PFSK-1 (cell line): ENCODE results near the gene AXDND1.

Source experiments
- FOXP2 ChIP-seq: optimal IDR thresholded peaks from 2 replicates; pipeline ENCODE3; 2011; ENCODE audit warnings: borderline replicate concordance, control low read depth, inconsistent platforms; ENCODE audit not compliant: insufficient read depth; ENCODE audit errors: extremely low read length, extremely low read depth
- POLR2AphosphoS5 ChIP-seq: IDR thresholded peaks from 2 replicates; pipeline ENCODE4 v1.6.1; 2012; ENCODE audit warnings: low read depth, mild to moderate bottlenecking, control low read depth, low read length, moderate library complexity
- SIN3A ChIP-seq: IDR thresholded peaks from 2 replicates; pipeline ENCODE4 v1.6.1; 2012; ENCODE audit warnings: mild to moderate bottlenecking, low read length, moderate library complexity, borderline replicate concordance; ENCODE audit not compliant: insufficient read depth
- TAF1 ChIP-seq: IDR thresholded peaks from 2 replicates; pipeline ENCODE4 v1.6.1; 2012; ENCODE audit warnings: low read length, control low read depth, borderline replicate concordance; ENCODE audit not compliant: insufficient read depth
- TF ChIP-seq, protein P1 (sequence below), 2 experiments: IDR thresholded peaks; 2 replicates each; pipeline versions ENCODE4 v1.6.1 to v1.8.0; 2011 to 2012; ENCODE audit warnings: low read depth in 2 of 2, low read length in 2 of 2, control low read depth in 1 of 2, inconsistent platforms in 1 of 2, mild to moderate bottlenecking in 1 of 2, moderate library complexity in 1 of 2; ENCODE audit not compliant: insufficient read depth in 1 of 2

Gene AXDND1

DNA sequence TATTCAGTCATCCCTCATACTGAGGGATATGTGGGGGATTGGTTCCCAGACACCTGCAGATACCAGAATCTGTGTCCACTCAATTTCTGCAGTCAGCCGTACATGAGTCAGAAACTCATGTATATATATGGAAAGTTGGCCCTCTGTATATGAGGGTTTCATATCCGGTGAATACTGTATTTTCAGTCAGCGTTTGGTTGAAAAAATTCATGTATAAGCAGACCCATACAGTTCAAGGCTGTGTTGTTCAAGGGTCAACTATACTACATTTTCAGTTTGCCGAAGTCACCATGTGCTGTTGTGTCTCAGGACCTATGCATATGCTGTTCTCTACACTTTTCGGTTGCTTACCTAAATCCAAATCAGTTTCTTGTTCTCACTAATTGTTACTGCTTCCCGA is 10.5 kb downstream of the AXDND1 start:
- TF ChIP-seq FOXP2 (no peak), SIN3A (no peak), POLR2AphosphoS5 (no peak)

DNA sequence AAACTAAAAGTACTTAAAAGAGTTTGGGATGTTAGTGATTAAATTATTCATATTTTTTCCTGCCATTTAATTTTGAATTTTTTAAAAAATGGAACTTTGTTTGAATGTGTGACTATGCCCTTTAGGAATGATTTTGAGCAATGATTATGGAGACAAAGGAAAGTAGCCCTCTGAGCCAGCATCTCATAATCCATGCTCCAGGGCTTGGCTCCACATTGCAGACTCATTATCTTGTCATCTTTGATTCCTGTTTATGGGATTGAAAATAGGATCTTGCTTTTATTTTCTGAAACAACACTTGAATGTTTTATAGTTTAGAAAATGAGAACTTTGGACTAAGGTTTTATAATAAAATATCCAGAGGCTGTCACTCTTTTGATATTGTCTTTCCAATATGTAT is 14.5 kb downstream of the AXDND1 start:
- TF ChIP-seq, protein P1, sequence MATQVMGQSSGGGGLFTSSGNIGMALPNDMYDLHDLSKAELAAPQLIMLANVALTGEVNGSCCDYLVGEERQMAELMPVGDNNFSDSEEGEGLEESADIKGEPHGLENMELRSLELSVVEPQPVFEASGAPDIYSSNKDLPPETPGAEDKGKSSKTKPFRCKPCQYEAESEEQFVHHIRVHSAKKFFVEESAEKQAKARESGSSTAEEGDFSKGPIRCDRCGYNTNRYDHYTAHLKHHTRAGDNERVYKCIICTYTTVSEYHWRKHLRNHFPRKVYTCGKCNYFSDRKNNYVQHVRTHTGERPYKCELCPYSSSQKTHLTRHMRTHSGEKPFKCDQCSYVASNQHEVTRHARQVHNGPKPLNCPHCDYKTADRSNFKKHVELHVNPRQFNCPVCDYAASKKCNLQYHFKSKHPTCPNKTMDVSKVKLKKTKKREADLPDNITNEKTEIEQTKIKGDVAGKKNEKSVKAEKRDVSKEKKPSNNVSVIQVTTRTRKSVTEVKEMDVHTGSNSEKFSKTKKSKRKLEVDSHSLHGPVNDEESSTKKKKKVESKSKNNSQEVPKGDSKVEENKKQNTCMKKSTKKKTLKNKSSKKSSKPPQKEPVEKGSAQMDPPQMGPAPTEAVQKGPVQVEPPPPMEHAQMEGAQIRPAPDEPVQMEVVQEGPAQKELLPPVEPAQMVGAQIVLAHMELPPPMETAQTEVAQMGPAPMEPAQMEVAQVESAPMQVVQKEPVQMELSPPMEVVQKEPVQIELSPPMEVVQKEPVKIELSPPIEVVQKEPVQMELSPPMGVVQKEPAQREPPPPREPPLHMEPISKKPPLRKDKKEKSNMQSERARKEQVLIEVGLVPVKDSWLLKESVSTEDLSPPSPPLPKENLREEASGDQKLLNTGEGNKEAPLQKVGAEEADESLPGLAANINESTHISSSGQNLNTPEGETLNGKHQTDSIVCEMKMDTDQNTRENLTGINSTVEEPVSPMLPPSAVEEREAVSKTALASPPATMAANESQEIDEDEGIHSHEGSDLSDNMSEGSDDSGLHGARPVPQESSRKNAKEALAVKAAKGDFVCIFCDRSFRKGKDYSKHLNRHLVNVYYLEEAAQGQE (IDR thresholded peaks at IDR 0.05; ENCODE audit: insufficient read depth in 1 of 2, low read depth in 2 of 2, low read length in 2 of 2) = no peak
- TF ChIP-seq POLR2AphosphoS5 (no peak), FOXP2 (no peak), TAF1 (no peak), SIN3A (no peak)

GRCh38 chr1:179384027-179384426 is 18.3 kb downstream of the AXDND1 start:
- no peak for TF ChIP-seq SIN3A
- TF ChIP-seq, protein P1 (IDR thresholded peaks at IDR 0.05; ENCODE audit: insufficient read depth in 1 of 2, low read depth in 2 of 2, low read length in 2 of 2) = no peak
- TF ChIP-seq FOXP2 = no peak
- no peak for TF ChIP-seq TAF1
- TF ChIP-seq POLR2AphosphoS5 = no peak

- TF ChIP-seq TAF1 = no peak
- TF ChIP-seq, protein P1 (IDR thresholded peaks at IDR 0.05; ENCODE audit: insufficient read depth in 1 of 2, low read depth in 2 of 2, low read length in 2 of 2) = no peak
- no peak for TF ChIP-seq FOXP2
- no peak for TF ChIP-seq SIN3A
- TF ChIP-seq POLR2AphosphoS5 = no peak
Measured at GRCh38 chr1:179385510-179385909, 19.7 kb downstream of the AXDND1 start.

DNA sequence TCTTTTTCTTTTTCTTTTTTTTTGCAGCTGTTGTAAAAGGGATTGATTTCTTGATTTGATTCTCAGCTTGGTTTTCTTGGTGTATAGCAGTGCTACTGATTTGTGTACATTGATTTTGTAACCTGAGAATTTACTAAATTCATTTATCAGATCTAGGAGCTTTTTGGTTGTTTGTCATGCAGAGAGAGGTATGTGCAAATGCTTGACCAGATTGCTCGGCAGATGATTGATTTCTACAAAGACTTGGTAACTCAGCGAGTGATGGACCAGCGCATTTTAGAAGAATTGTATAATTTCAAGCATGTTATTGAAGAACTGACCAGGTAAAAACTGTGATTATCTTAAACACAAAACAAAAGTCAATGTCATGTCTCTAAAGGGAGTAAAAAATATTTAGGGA is 27.9 kb downstream of the AXDND1 start:
- TF ChIP-seq, protein P1 (IDR thresholded peaks at IDR 0.05; ENCODE audit: insufficient read depth in 1 of 2, low read depth in 2 of 2, low read length in 2 of 2) = no peak
- TF ChIP-seq POLR2AphosphoS5 (no peak), SIN3A (no peak), TAF1 (no peak), FOXP2 (no peak)
